IPS-18a (cell line): Measurements from ENCODE around the gene RPS18.
"Not testable (repeated sequence)": the region's sequence is repeated elsewhere in the genome, so short reads cannot be mapped to it uniquely, and the experiment has no call there.

Source experiments
- H3K27ac ChIP-seq: one replicate; pipeline ENCODE4 v1.5.1; 2013; ENCODE audit warnings: low read length
- H3K27me3 ChIP-seq: one replicate; pipeline ENCODE4 v1.6.1; 2013; ENCODE audit warnings: mild to moderate bottlenecking, low read length; ENCODE audit not compliant: control insufficient read depth, insufficient read depth
- H3K36me3 ChIP-seq: one replicate; pipeline ENCODE4 v1.6.1; 2013; ENCODE audit warnings: low read depth, low read length; ENCODE audit not compliant: control insufficient read depth
- H3K4me1 ChIP-seq: one replicate; pipeline ENCODE4 v1.6.1; 2013; ENCODE audit warnings: low read depth, low read length; ENCODE audit not compliant: control insufficient read depth
- H3K4me3 ChIP-seq: one replicate; pipeline ENCODE4 v1.5.1; 2013; ENCODE audit warnings: low read length
- H3K9ac ChIP-seq: one replicate; pipeline ENCODE4 v1.6.1; 2013; ENCODE audit warnings: mild to moderate bottlenecking, low read length, moderate library complexity
- H3K9me3 ChIP-seq: one replicate; pipeline ENCODE4 v1.6.1; 2013; ENCODE audit warnings: low read depth, low read length; ENCODE audit not compliant: control insufficient read depth

The RPS18 gene

GRCh38 chr6:33273924-33274902 lies 2.3 kb downstream of the RPS18 start:
- Histone ChIP-seq H3K9me3 (no peaks in the 10 kb centered on the region), H3K36me3 (peaks cover 41% of the 10 kb centered on the region), H3K4me3 (peak overlapping the region; percentile 78), H3K9ac (peak overlapping the region; percentile 8), H3K27ac (no peak overlapping the region), H3K27me3 (no peaks in the 10 kb centered on the region), H3K4me1 (peaks cover 15% of the 10 kb centered on the region)

- Histone ChIP-seq H3K27ac (peak overlapping the region; percentile 51), H3K9ac (peak overlapping the region; percentile 73), H3K4me1 (peaks cover 15% of the 10 kb centered on the region), H3K36me3 (peaks cover 50% of the 10 kb centered on the region), H3K4me3 (peak overlapping the region; percentile 78)
- H3K27me3 ChIP-seq, H3K9me3 ChIP-seq: not testable (repeated sequence)
These were observed 4.1 kb downstream of the RPS18 start for GRCh38 chr6:33275795-33276580.

- H3K9ac ChIP-seq, result peak overlapping the region; percentile 73
- H3K27me3 ChIP-seq, result no peaks in the 10 kb centered on the region
- H3K9me3 ChIP-seq, result no peaks in the 10 kb centered on the region
- peak overlapping the region; percentile 78 for H3K4me3 ChIP-seq
- peaks cover 55% of the 10 kb centered on the region for H3K36me3 ChIP-seq
- peak overlapping the region; percentile 51 for H3K27ac ChIP-seq
- peaks cover 15% of the 10 kb centered on the region for H3K4me1 ChIP-seq
These were observed 4.6 kb downstream of the RPS18 start for GRCh38 chr6:33276581-33276863.

- Histone ChIP-seq H3K36me3 (peaks cover 55% of the 10 kb centered on the region), H3K9ac (peak within 1 kb of the TSS; percentile 73), H3K4me3 (peak within 1 kb of the TSS; percentile 78)
These were observed 5.2 kb downstream of the RPS18 start, which contains the start of gene B3GALT4 for GRCh38 chr6:33276864-33277662. Gene B3GALT4, plus strand, starts transcription at chr6:33277123. Its CDS starts 297 bp downstream, at chr6:33277420.

GRCh38 chr6:33277663-33278391 lies 6.0 kb downstream of the RPS18 start:
- peaks cover 55% of the 10 kb centered on the region for H3K36me3 ChIP-seq
- peaks cover 15% of the 10 kb centered on the region for H3K4me1 ChIP-seq
- H3K27ac ChIP-seq, result peak overlapping the region; percentile 4
- H3K4me3 ChIP-seq, result peak overlapping the region; percentile 78
- no peaks in the 10 kb centered on the region for H3K9me3 ChIP-seq
- H3K9ac ChIP-seq, result peak overlapping the region; percentile 73
- H3K27me3 ChIP-seq, result no peaks in the 10 kb centered on the region

More at GRCh38 chr6:33276864-33277662, 5.2 kb downstream of the RPS18 start, which contains the start of gene B3GALT4:
- H3K4me1 ChIP-seq, result peaks cover 15% of the 10 kb centered on the region
- no peaks in the 10 kb centered on the region for H3K27me3 ChIP-seq
- no peaks in the 10 kb centered on the region for H3K9me3 ChIP-seq
- peak within 1 kb of the TSS; percentile 51 for H3K27ac ChIP-seq

- Histone ChIP-seq H3K27ac (no peak overlapping the region), H3K9me3 (no peaks in the 10 kb centered on the region), H3K4me3 (no peak overlapping the region), H3K4me1 (peaks cover 12% of the 10 kb centered on the region), H3K9ac (no peak overlapping the region), H3K27me3 (no peaks in the 10 kb centered on the region), H3K36me3 (peaks cover 50% of the 10 kb centered on the region)
These were observed 6.5 kb downstream of the RPS18 start for GRCh38 chr6:33278392-33278741.

- Histone ChIP-seq H3K9ac (no peak overlapping the region), H3K9me3 (no peaks in the 10 kb centered on the region), H3K36me3 (peaks cover 45% of the 10 kb centered on the region), H3K4me3 (no peak overlapping the region), H3K27me3 (no peaks in the 10 kb centered on the region), H3K27ac (no peak overlapping the region), H3K4me1 (peaks cover 12% of the 10 kb centered on the region)
These were observed 6.9 kb downstream of the RPS18 start for GRCh38 chr6:33278810-33279209.

- Histone ChIP-seq H3K27me3 (no peaks in the 10 kb centered on the region), H3K9ac (no peak overlapping the region), H3K36me3 (peaks cover 41% of the 10 kb centered on the region), H3K4me1 (peaks cover 10% of the 10 kb centered on the region), H3K27ac (no peak overlapping the region), H3K9me3 (no peaks in the 10 kb centered on the region), H3K4me3 (no peak overlapping the region)
These were observed 7.4 kb downstream of the RPS18 start for GRCh38 chr6:33279257-33279695.

- Histone ChIP-seq H3K36me3 (peaks cover 39% of the 10 kb centered on the region), H3K4me1 (peaks cover 3% of the 10 kb centered on the region), H3K27ac (no peak overlapping the region), H3K4me3 (no peak overlapping the region), H3K27me3 (no peaks in the 10 kb centered on the region), H3K9me3 (no peaks in the 10 kb centered on the region), H3K9ac (no peak overlapping the region)
These were observed 8.2 kb downstream of the RPS18 start for GRCh38 chr6:33279971-33280511.

GRCh38 chr6:33280539-33280938 lies 8.7 kb downstream of the RPS18 start:
- peaks cover 34% of the 10 kb centered on the region for H3K36me3 ChIP-seq
- H3K27ac ChIP-seq, result no peak overlapping the region
- no peak overlapping the region for H3K4me3 ChIP-seq
- H3K9ac ChIP-seq, result no peak overlapping the region
- H3K9me3 ChIP-seq, result no peaks in the 10 kb centered on the region
- H3K4me1 ChIP-seq, result peaks cover 3% of the 10 kb centered on the region
- no peaks in the 10 kb centered on the region for H3K27me3 ChIP-seq
